ENCODE data around the gene BABAM2.

DNA sequence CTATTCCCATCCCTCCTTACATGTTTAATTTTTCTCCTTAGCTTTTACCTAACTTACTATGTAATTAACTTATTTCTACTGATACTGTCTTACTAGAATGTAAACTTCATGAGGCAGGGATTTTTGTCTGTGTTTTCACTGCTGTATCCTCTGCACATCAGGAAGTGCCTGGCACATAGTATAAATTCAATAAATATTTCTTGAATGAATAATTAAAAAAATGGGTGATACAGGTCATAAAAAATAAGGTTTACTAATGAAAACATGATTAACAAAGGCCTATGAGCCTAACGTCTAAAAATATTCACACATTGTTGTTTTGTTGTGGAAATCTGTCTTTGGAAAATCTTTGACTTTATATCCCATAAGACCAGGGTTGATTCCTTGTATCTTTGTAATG is 4.9 kb upstream of the BABAM2 start:
- TF ChIP-seq EZH2 (IDR thresholded peaks at IDR 0.05; ENCODE audit: borderline replicate concordance), result no peak
- TF ChIP-seq EZH2phosphoT487 (IDR thresholded peaks at IDR 0.05; ENCODE audit: low read depth, severe bottlenecking, unreplicated experiment), result no peak

All from hepatocyte (in vitro differentiated cells).